H9 (cell line): ENCODE data around the gene RALBP1. TPM values are rescaled to one million over a fixed set of nuclear protein-coding genes. Genes with fewer than 3 reads are reported as not detected.

Experiments used
- DNase-seq: peaks from one replicate; pipeline ENCODE4 v3.0.0-alpha.2; 2017
- H2AFZ ChIP-seq: one replicate; pipeline ENCODE4 v1.6.1; 2013; ENCODE audit warnings: mild to moderate bottlenecking, low read length, control low read depth, moderate library complexity
- H2AK5ac ChIP-seq: 2 replicates; pipeline ENCODE4 v1.6.1; 2013; ENCODE audit warnings: low read length, control low read depth, mixed read lengths; ENCODE audit not compliant: insufficient read length
- H2BK120ac ChIP-seq: one replicate; pipeline ENCODE4 v1.6.1; 2013; ENCODE audit warnings: low read depth, mild to moderate bottlenecking, low read length, control low read depth, inconsistent platforms; ENCODE audit not compliant: poor library complexity, severe bottlenecking
- H2BK12ac ChIP-seq: 2 replicates; pipeline ENCODE4 v1.6.1; 2013; ENCODE audit warnings: low read length, control low read depth, mixed read lengths, low read depth; ENCODE audit not compliant: insufficient read length
- H2BK15ac ChIP-seq: 2 replicates; pipeline ENCODE4 v1.6.1; 2013; ENCODE audit warnings: low read depth, low read length, control low read depth
- H2BK20ac ChIP-seq: one replicate; pipeline ENCODE4 v1.6.1; 2013; ENCODE audit warnings: low read depth, mild to moderate bottlenecking, low read length, control low read depth, inconsistent platforms; ENCODE audit not compliant: poor library complexity, severe bottlenecking
- H2BK5ac ChIP-seq: 2 replicates; pipeline ENCODE4 v1.6.1; 2013; ENCODE audit warnings: low read length, control low read depth, mixed read lengths; ENCODE audit not compliant: insufficient read length
- H3K14ac ChIP-seq: 2 replicates; pipeline ENCODE4 v1.6.1; 2013; ENCODE audit warnings: low read length, control low read depth; ENCODE audit not compliant: insufficient read depth
- H3K18ac ChIP-seq: 2 replicates; pipeline ENCODE4 v1.6.1; 2013; ENCODE audit warnings: low read depth, mild to moderate bottlenecking, mixed read lengths, low read length, control low read depth; ENCODE audit not compliant: insufficient read length
- H3K23ac ChIP-seq: 2 replicates; pipeline ENCODE4 v1.6.1; 2013; ENCODE audit warnings: low read length, control low read depth, mixed read lengths, low read depth; ENCODE audit not compliant: insufficient read length
- H3K23me2 ChIP-seq: 2 replicates; pipeline ENCODE4 v1.6.1; 2013; ENCODE audit warnings: low read depth, mild to moderate bottlenecking, mixed read lengths, low read length, control low read depth; ENCODE audit not compliant: insufficient read length, poor library complexity, severe bottlenecking
- H3K27ac ChIP-seq: 2 replicates; pipeline ENCODE4 v1.5.1; 2013; ENCODE audit warnings: low read length, control low read depth, mixed read lengths, low read depth; ENCODE audit not compliant: insufficient read length
- H3K27me3 ChIP-seq: 2 replicates; pipeline ENCODE4 v1.6.1; 2013; ENCODE audit warnings: low read length, control low read depth, inconsistent platforms; ENCODE audit not compliant: insufficient read depth
- H3K4ac ChIP-seq: 2 replicates; pipeline ENCODE4 v1.6.1; 2013; ENCODE audit warnings: low read depth, mild to moderate bottlenecking, control low read depth, inconsistent platforms, low read length, moderate library complexity
- H3K4me1 ChIP-seq: 2 replicates; pipeline ENCODE4 v1.6.1; 2013; ENCODE audit warnings: low read length, control low read depth, inconsistent platforms; ENCODE audit not compliant: insufficient read depth
- H3K4me2 ChIP-seq: 2 replicates; pipeline ENCODE4 v1.6.1; 2013; ENCODE audit warnings: low read length, control low read depth, mixed read lengths; ENCODE audit not compliant: insufficient read length, insufficient read depth
- H3K56ac ChIP-seq: 2 replicates; pipeline ENCODE4 v1.6.1; 2013; ENCODE audit warnings: low read depth, mild to moderate bottlenecking, mixed read lengths, low read length, control low read depth; ENCODE audit not compliant: insufficient read length
- H3K79me1 ChIP-seq: 2 replicates; pipeline ENCODE4 v1.6.1; 2013; ENCODE audit warnings: low read depth, mild to moderate bottlenecking, moderate library complexity, low read length, control low read depth, inconsistent platforms; ENCODE audit not compliant: insufficient read depth, poor library complexity, severe bottlenecking
- H3K79me2 ChIP-seq: 2 replicates; pipeline ENCODE4 v1.6.1; 2013; ENCODE audit warnings: low read length, control low read depth, inconsistent platforms; ENCODE audit not compliant: insufficient read depth
- H3K9ac ChIP-seq: 2 replicates; pipeline ENCODE4 v1.6.1; 2013; ENCODE audit warnings: low read length, control low read depth, mixed read lengths; ENCODE audit not compliant: insufficient read length; ENCODE audit errors: extremely low read depth
- H3K9me3 ChIP-seq: one replicate; pipeline ENCODE4 v1.6.1; 2013; ENCODE audit warnings: low read depth, low read length, inconsistent platforms; ENCODE audit not compliant: control insufficient read depth
- H3T11ph ChIP-seq: one replicate; pipeline ENCODE4 v1.6.1; 2013; ENCODE audit warnings: mild to moderate bottlenecking, low read length, control low read depth, inconsistent platforms
- H4K20me1 ChIP-seq: one replicate; pipeline ENCODE4 v1.6.1; 2013; ENCODE audit not compliant: control insufficient read depth, insufficient read length, insufficient read depth
- H4K5ac ChIP-seq: 2 replicates; pipeline ENCODE4 v1.6.1; 2013; ENCODE audit warnings: low read depth, mild to moderate bottlenecking, mixed read lengths, low read length, control low read depth; ENCODE audit not compliant: insufficient read length
- H4K8ac ChIP-seq: replicated peaks from 2 replicates; pipeline ENCODE4 v1.6.1; 2013; ENCODE audit warnings: low read length, control low read depth, mixed read lengths, low read depth; ENCODE audit not compliant: insufficient read length
- H4K91ac ChIP-seq: 2 replicates; pipeline ENCODE4 v1.6.1; 2013; ENCODE audit warnings: low read depth, mild to moderate bottlenecking, moderate library complexity, mixed read lengths, low read length, control low read depth; ENCODE audit not compliant: insufficient read length
- H3K27ac Mint-ChIP-seq, 3 experiments: 2 replicates in 2 of 3; 3 replicates in 1 of 3; pipeline ENCODE4 v1.8.0; 2020 to 2021; ENCODE audit warnings: mixed read lengths in 3 of 3, mild to moderate bottlenecking in 1 of 3, moderate library complexity in 1 of 3
- H3K27me3 Mint-ChIP-seq: 2 replicates; pipeline ENCODE4 v1.8.0; 2021; ENCODE audit warnings: low read depth, mild to moderate bottlenecking, moderate library complexity, mixed read lengths
- H3K36me3 Mint-ChIP-seq, 3 experiments: 2 replicates in 2 of 3; 3 replicates in 1 of 3; pipeline ENCODE4 v1.8.0; 2020 to 2021; ENCODE audit warnings: low read depth in 3 of 3, mixed read lengths in 3 of 3; ENCODE audit not compliant: insufficient read depth in 1 of 3
- H3K4me1 Mint-ChIP-seq, 2 experiments: 2 replicates each; pipeline ENCODE4 v1.8.0; 2020; ENCODE audit warnings: mixed read lengths in 2 of 2
- H3K4me3 Mint-ChIP-seq, 2 experiments: 2 replicates in 1 of 2; 3 replicates in 1 of 2; pipeline ENCODE4 v1.8.0; 2020 to 2021; ENCODE audit warnings: mild to moderate bottlenecking in 2 of 2, mixed read lengths in 2 of 2, moderate library complexity in 1 of 2
- H3K9me3 Mint-ChIP-seq, 2 experiments: 2 replicates in 1 of 2; 3 replicates in 1 of 2; pipeline ENCODE4 v1.8.0; 2020; ENCODE audit warnings: mild to moderate bottlenecking in 2 of 2, mixed read lengths in 2 of 2, moderate library complexity in 1 of 2
- WGBS: extraction: QIAGEN DNeasy Blood & Tissue Kit; methylation state at CpG from one replicate; pipeline ENCODE4 v1.1.7; 2013; ENCODE audit warnings: missing lambda C conversion rate, low lambda C conversion rate, mixed read lengths; ENCODE audit not compliant: insufficient read length; ENCODE audit errors: extremely low coverage; 5-methylcytosine and 5-hydroxymethylcytosine counted together
- total RNA-seq: library from RNA; stranded (reverse); gene quantifications from 2 replicates; pipeline ENCODE4 v1.2.1, GENCODE V29; 2021
- TF ChIP-seq, protein P1 (sequence below): fragments of 200-600 bp; sonication (generic); conservative IDR thresholded peaks from 3 replicates; pipeline ENCODE4 v1.8.0; 2021; ENCODE audit warnings: antibody characterized with exemption, mild to moderate bottlenecking

The RALBP1 gene
- total RNA-seq, 1 experiment from 2014 or later = 51.0 TPM

DNA sequence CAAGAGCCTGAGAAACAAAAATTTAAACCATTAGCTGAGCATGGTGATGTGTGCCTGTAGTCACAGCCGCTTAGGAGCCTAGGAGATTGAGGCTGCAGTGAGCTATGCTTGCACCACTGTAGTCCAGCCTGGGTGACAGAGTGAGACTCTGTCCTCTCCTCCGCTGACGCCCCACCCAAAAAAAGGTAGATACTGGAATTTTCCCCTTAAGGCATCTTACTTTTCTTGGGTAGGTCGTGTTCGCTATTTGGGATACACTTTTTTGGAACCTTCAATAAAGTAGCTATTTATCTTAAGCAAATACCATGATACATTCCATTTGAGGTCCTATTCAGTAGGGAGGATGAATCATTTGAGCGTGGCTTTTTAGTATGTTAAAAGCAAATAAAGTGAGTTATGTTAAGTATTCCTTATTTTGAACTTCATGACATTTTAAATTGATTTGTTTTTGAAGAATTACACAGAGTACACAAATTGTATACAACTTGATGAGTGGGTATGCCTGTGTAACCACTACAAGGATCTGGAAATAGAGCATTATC lies 38.7 kb downstream of the RALBP1 start:
- Histone ChIP-seq H3K23me2 (no peaks in the 10 kb centered on the region), H4K20me1 (no peaks in the 10 kb centered on the region), H2BK120ac (no peak overlapping the region), H3K56ac (no peak overlapping the region), H4K5ac (no peak overlapping the region), H2BK12ac (no peak overlapping the region), H3K9ac (no peak overlapping the region), H2AFZ (no peak overlapping the region), H3K79me2 (no peaks in the 10 kb centered on the region), H3K27me3 (no peaks in the 10 kb centered on the region), H3K14ac (no peak overlapping the region), H3K18ac (no peak overlapping the region), H3K4me1 (no peaks in the 10 kb centered on the region), H2BK15ac (no peak overlapping the region), H2BK20ac (no peak overlapping the region), H3K23ac (no peak overlapping the region), H3K79me1 (no peaks in the 10 kb centered on the region), H2AK5ac (no peak overlapping the region), H3T11ph (no peak overlapping the region), H4K91ac (no peak overlapping the region), H3K27ac (no peak overlapping the region), H3K4me2 (no peak overlapping the region), H3K9me3 (no peaks in the 10 kb centered on the region), H3K4ac (no peak overlapping the region), H4K8ac (no peak overlapping the region), H2BK5ac (no peak overlapping the region)
- Mint-ChIP-seq H3K4me1 (peaks cover 5% of the 10 kb centered on the region in 2 experiments; a peak in 2 of 4 replicates), H3K36me3 (peaks cover 0 to 21% (median 19%) of the 10 kb centered on the region in 3 experiments; a peak in 6 of 7 replicates), H3K27me3 (no peaks in the 10 kb centered on the region), H3K27ac (no peak overlapping the region), H3K9me3 (no peaks in the 10 kb centered on the region), H3K4me3 (no peak overlapping the region)
- TF ChIP-seq, protein P1, sequence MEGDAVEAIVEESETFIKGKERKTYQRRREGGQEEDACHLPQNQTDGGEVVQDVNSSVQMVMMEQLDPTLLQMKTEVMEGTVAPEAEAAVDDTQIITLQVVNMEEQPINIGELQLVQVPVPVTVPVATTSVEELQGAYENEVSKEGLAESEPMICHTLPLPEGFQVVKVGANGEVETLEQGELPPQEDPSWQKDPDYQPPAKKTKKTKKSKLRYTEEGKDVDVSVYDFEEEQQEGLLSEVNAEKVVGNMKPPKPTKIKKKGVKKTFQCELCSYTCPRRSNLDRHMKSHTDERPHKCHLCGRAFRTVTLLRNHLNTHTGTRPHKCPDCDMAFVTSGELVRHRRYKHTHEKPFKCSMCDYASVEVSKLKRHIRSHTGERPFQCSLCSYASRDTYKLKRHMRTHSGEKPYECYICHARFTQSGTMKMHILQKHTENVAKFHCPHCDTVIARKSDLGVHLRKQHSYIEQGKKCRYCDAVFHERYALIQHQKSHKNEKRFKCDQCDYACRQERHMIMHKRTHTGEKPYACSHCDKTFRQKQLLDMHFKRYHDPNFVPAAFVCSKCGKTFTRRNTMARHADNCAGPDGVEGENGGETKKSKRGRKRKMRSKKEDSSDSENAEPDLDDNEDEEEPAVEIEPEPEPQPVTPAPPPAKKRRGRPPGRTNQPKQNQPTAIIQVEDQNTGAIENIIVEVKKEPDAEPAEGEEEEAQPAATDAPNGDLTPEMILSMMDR = no peak
- no peak for DNase-seq
- WGBS = no CpG with 5 or more reads among the region's 6 CpGs
